Stimulated activated CD4-positive, alpha-beta T cell treated with anti-CD3 and anti-CD28 coated beads, TNF-alpha, amount 100 ng/mL, for 1 hour (primary cell): ENCODE measurements around the gene DTWD2.

ENCODE experiments used
- DNase-seq, 3 donors: peaks; one replicate each; pipeline ENCODE4 v3.0.0-alpha.2; 2020; ENCODE audit warnings: low read depth in 3 of 3, low spot score in 1 of 3

The DTWD2 gene

DNA sequence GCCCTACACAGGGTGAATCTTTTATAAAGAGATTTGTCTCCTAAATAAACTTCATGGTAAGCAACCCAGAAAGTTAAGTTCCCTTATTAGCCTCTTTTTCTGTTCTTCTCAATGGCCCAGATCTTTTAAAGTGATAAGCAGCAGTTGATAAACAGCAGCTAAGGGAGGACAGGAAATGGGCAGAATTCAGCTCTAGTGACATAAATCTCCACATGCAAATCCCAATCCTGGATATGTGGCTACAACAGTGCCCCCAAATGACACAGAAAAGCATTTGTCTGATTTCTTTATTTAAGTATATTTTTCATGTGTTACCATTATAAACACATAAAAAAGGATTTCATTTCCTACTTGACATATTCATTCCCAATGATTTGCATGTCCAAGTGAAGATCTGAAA is 199.0 kb downstream of the DTWD2 start:
- no peak for DNase-seq

GRCh38 chr5:118788351-118788750 is 200.0 kb downstream of the DTWD2 start:
- no peak for DNase-seq
